Colonic mucosa (tissue), 4 donors: ENCODE results near the gene MACROD2. TPM values are rescaled to one million over a fixed set of nuclear protein-coding genes. Genes with fewer than 3 reads are reported as not detected.

Source experiments
- DNase-seq: peaks from one replicate; pipeline ENCODE4 v3.0.0-alpha.2; 2020
- H3K27ac ChIP-seq: fragments of 200-600 bp; one replicate; pipeline ENCODE4 v1.8.0; 2021
- H3K27me3 ChIP-seq: fragments of 200-600 bp; one replicate; pipeline ENCODE4 v1.8.0; 2021
- H3K36me3 ChIP-seq: fragments of 200-600 bp; one replicate; pipeline ENCODE4 v1.8.0; 2021
- H3K4me1 ChIP-seq: fragments of 200-600 bp; one replicate; pipeline ENCODE4 v1.8.0; 2021; ENCODE audit warnings: mild to moderate bottlenecking
- H3K4me3 ChIP-seq: fragments of 200-600 bp; one replicate; pipeline ENCODE4 v1.8.0; 2021
- H3K9ac ChIP-seq, 2 donors: one replicate each; pipeline ENCODE4 v1.7.0; 2013; ENCODE audit warnings: control low read depth in 2 of 2, low read depth in 2 of 2, low read length in 2 of 2
- H3K9me3 ChIP-seq: fragments of 200-600 bp; one replicate; pipeline ENCODE4 v1.8.0; 2021
- intact Hi-C: fragments of 100-400 bp; cut with DNase I; formaldehyde crosslinking; loops from one replicate; pipeline ENCODE4 v1.14.1; 2022
- total RNA-seq, 2 donors: library from RNA; stranded (reverse); fragmentation: NEBNext Ultra II Directional in 1 of 2; extraction: Animal tissue kit (Norgen Biotek cat#: 25700) in 1 of 2; gene quantifications; one replicate each; pipeline ENCODE4 v1.2.1, GENCODE V29; 2021
- TF ChIP-seq, protein P1 (sequence below): fragments of 200-600 bp; IDR thresholded peaks from one replicate; pipeline ENCODE4 v1.8.0; 2022; ENCODE audit warnings: antibody characterized with exemption, mild to moderate bottlenecking
- donor health status: healthy.
- donor health status: DM: no; HTN: no; CAD: no.
- donor health status: DM: no; HTN: no; CAD: no.

The MACROD2 gene
- total RNA-seq, 2 donors from 2014 or later = 3.2 to 3.3 TPM

DNA sequence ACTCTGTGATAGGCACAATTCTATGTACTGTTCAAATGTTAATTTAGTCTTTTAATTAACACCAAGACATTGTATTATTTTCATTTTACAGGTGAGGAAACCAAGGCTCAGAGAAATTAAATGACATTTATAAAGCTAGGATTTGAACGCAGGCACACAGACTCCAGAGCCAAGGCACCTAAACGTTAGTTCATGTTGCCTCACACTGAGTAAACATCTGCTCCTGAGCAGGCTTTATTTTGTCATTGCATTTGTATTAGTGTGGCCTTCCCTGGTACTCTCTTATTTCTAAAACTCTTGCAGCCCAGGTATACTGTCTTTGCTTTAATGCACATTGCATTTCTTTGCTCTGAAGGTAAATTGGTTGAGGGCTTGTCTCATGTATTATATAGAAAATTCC is 605.2 kb downstream of the MACROD2 start:
- Histone ChIP-seq H3K4me3 (no peak overlapping the region), H3K4me1 (no peaks in the 10 kb centered on the region), H3K36me3 (no peaks in the 10 kb centered on the region), H3K9me3 (no peaks in the 10 kb centered on the region), H3K9ac (no peak overlapping the region), H3K27ac (no peak overlapping the region), H3K27me3 (no peaks in the 10 kb centered on the region)
- intact Hi-C loops = no loop called here
- TF ChIP-seq, protein P1, sequence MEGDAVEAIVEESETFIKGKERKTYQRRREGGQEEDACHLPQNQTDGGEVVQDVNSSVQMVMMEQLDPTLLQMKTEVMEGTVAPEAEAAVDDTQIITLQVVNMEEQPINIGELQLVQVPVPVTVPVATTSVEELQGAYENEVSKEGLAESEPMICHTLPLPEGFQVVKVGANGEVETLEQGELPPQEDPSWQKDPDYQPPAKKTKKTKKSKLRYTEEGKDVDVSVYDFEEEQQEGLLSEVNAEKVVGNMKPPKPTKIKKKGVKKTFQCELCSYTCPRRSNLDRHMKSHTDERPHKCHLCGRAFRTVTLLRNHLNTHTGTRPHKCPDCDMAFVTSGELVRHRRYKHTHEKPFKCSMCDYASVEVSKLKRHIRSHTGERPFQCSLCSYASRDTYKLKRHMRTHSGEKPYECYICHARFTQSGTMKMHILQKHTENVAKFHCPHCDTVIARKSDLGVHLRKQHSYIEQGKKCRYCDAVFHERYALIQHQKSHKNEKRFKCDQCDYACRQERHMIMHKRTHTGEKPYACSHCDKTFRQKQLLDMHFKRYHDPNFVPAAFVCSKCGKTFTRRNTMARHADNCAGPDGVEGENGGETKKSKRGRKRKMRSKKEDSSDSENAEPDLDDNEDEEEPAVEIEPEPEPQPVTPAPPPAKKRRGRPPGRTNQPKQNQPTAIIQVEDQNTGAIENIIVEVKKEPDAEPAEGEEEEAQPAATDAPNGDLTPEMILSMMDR = no peak
- DNase-seq = no peak

DNA sequence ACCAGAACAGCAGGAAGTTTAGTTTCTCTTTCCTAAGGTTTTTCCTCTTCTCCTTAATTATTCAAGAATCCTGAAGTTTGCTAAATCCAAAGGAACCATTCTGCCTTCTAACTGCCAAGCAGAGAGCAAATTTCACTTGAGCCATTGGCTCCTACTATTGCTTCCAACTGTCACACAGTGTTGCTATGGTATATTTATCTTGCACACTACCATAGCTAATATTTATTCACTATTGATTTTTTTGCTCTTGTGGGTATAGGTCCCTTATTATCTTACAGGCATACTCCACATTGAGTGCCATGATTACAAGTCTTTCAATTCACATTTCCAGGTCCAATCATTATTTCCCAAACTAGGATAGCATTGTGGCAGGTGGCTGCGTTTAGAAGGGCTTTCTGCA is 608.8 kb downstream of the MACROD2 start:
- Histone ChIP-seq H3K9me3 (no peaks in the 10 kb centered on the region), H3K27me3 (no peaks in the 10 kb centered on the region), H3K4me3 (no peak overlapping the region), H3K27ac (no peak overlapping the region), H3K9ac (no peak overlapping the region), H3K36me3 (no peaks in the 10 kb centered on the region), H3K4me1 (no peaks in the 10 kb centered on the region)
- intact Hi-C loops = no loop called here
- TF ChIP-seq, protein P1 = no peak
- DNase-seq = no peak

DNA sequence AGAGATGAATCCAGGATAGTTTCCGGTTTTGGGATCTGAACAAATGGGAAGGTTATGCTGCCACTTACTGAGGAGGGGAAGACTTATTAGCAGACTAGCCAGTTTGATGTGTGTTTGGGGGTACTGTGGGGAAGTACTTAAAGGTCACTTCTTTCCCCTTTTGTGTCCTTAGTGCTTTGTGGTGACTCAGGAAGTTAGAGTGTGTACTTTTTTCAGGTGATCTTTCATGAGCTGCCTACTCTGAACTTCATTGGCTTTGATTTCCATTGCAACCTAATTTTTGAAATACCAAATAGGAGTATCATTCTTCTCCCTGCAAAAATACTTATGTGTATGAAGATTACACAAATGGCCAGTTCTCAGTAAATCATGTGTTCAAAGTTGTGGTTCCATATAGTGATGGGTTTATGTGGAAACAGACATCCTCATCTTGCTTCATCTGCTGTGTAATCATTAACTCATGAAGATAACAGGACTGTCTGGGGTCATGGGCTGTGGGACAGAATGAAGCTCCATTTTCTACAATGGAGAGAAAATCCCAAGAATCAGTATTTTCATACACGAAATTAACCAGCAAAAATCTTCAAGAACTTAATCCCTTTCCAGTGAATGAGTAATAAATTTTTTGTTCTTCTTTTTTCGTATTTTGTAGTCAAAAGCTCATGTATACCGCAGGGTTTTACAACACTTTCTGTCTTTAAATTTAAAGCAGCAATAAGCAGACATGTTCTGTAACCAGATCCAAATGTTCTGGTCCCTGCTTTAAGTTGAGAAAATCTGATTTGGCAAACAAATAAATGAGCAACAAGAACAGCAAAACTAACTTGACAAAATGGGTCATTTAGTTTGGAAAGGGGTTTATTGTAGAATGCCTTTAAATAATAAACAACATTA is 614.3 kb downstream of the MACROD2 start:
- H3K4me1 ChIP-seq = no peaks in the 10 kb centered on the region
- no peaks in the 10 kb centered on the region for H3K27me3 ChIP-seq
- DNase-seq = no peak
- TF ChIP-seq, protein P1 = no peak
- intact Hi-C loops = no loop called here
- H3K9ac ChIP-seq = no peak overlapping the region
- H3K9me3 ChIP-seq = no peaks in the 10 kb centered on the region
- H3K36me3 ChIP-seq = no peaks in the 10 kb centered on the region
- H3K27ac ChIP-seq = no peak overlapping the region
- H3K4me3 ChIP-seq = no peak overlapping the region

DNA sequence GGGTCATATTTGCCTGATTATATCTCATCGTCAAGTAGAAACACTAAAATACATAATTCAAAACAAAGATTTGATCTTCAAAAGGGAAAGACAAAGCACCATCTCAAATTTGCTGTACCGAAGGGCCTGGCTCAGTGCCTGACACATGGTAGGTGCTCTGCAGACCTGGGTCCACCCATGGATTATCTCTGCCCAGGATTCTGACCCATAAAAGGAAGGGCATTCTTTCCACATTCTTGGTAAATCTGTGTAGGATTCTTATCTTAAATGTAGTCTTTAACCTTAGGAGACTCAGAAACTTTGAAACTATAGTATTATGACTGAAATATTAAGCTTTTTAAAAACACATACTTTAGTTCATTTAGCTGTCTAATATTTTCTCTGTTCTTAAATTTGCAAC is 616.2 kb downstream of the MACROD2 start:
- Histone ChIP-seq H3K4me1 (no peaks in the 10 kb centered on the region), H3K27me3 (no peaks in the 10 kb centered on the region), H3K9me3 (no peaks in the 10 kb centered on the region), H3K36me3 (no peaks in the 10 kb centered on the region), H3K4me3 (no peak overlapping the region), H3K9ac (no peak overlapping the region), H3K27ac (no peak overlapping the region)
- TF ChIP-seq, protein P1 = no peak
- DNase-seq = no peak
- intact Hi-C loops = no loop called here

DNA sequence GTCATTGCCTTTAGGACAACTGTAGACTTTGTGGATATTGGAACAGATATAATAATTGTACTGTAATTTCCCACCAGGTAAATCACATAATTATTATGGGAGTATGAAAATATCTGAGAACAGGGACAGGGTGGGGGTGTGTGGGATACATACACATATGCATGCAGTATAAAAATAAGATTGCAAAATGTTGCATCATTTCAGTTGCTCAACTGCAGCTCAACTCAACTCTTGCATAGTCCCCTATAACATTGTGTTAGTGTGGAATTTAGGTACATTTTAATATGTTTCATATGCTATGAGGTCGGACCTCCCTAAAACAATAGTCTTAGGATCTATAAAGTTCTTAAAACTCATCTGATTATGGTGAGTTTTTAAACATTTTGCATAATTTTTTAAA is 617.1 kb downstream of the MACROD2 start:
- Histone ChIP-seq H3K4me3 (no peak overlapping the region), H3K27me3 (no peaks in the 10 kb centered on the region), H3K36me3 (no peaks in the 10 kb centered on the region), H3K9me3 (no peaks in the 10 kb centered on the region), H3K4me1 (no peaks in the 10 kb centered on the region), H3K9ac (no peak overlapping the region), H3K27ac (no peak overlapping the region)
- DNase-seq = no peak
- intact Hi-C loops = no loop called here
- TF ChIP-seq, protein P1 = no peak
